ENCODE data around the gene SPINT4.

DNA sequence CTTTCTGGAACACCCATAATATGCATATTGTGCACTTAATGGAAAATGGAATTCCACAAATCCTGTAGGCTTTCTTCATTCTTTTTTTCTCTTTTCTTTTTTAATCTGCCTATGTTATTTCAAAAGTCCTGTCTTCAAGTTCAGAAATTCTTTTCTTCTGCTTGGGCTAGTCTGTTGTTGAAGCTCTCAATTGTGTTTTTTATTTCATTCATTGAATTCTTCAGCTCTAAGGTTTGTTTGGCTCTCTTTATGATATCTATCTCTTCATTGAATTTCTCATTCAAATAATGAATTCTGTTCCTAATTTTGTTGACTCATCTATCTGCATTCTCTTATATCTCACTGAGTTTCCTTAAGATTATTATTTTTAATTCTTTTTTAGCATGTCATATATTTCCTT is 10.1 kb downstream of the SPINT4 start:
- TF ChIP-seq, protein P1, sequence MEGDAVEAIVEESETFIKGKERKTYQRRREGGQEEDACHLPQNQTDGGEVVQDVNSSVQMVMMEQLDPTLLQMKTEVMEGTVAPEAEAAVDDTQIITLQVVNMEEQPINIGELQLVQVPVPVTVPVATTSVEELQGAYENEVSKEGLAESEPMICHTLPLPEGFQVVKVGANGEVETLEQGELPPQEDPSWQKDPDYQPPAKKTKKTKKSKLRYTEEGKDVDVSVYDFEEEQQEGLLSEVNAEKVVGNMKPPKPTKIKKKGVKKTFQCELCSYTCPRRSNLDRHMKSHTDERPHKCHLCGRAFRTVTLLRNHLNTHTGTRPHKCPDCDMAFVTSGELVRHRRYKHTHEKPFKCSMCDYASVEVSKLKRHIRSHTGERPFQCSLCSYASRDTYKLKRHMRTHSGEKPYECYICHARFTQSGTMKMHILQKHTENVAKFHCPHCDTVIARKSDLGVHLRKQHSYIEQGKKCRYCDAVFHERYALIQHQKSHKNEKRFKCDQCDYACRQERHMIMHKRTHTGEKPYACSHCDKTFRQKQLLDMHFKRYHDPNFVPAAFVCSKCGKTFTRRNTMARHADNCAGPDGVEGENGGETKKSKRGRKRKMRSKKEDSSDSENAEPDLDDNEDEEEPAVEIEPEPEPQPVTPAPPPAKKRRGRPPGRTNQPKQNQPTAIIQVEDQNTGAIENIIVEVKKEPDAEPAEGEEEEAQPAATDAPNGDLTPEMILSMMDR (conservative IDR thresholded peaks at IDR 0.05), result no peak
- TF ChIP-seq ZFX (IDR thresholded peaks at IDR 0.05), result no peak

All from C4-2B (cell line).